NCI-H524 (cell line): ENCODE measurements around the gene CDK10.
"Not testable (repeated sequence)": the region's sequence is repeated elsewhere in the genome, so short reads cannot be mapped to it uniquely, and the experiment has no call there.

Experiments used
- DNase-seq, 2 experiments: peaks; one replicate each; lab custom pipeline; 2025; lab: John Stamatoyannopoulos, UW

CDK10 gene

GRCh38 chr16:89686520-89687091, at the start of gene CDK10:
TSS of gene CDK10 (plus strand) at chr16:89686689. CDS start at chr16:89686711, 22 bp downstream.
- peak; percentile 89 to 95 for DNase-seq

GRCh38 chr16:89637379-89637778, 49.1 kb upstream of the CDK10 start:
- no peak for DNase-seq

GRCh38 chr16:89638455-89638854, 48.0 kb upstream of the CDK10 start:
- DNase-seq = no peak

- DNase-seq = no peak
Measured at GRCh38 chr16:89639385-89639784, 47.1 kb upstream of the CDK10 start.

GRCh38 chr16:89641458-89642119, 44.9 kb upstream of the CDK10 start:
- no peak for DNase-seq

- DNase-seq = no peak
Measured at GRCh38 chr16:89642574-89642973, 43.9 kb upstream of the CDK10 start.

GRCh38 chr16:89643769-89644300, 42.7 kb upstream of the CDK10 start:
- no peak for DNase-seq

GRCh38 chr16:89645122-89645521, 41.4 kb upstream of the CDK10 start:
- no peak for DNase-seq

GRCh38 chr16:89646270-89646669, 40.2 kb upstream of the CDK10 start:
- DNase-seq = no peak

- no peak for DNase-seq
Measured at GRCh38 chr16:89646906-89647305, 39.6 kb upstream of the CDK10 start.

GRCh38 chr16:89651584-89651983, 34.9 kb upstream of the CDK10 start:
- DNase-seq = no peak

GRCh38 chr16:89653656-89654295, 32.7 kb upstream of the CDK10 start:
- DNase-seq = no peak

GRCh38 chr16:89655062-89655643, 31.3 kb upstream of the CDK10 start:
- no peak for DNase-seq

GRCh38 chr16:89656435-89657121, 29.9 kb upstream of the CDK10 start:
- no peak for DNase-seq

- DNase-seq = peak; percentile 76 to 91
Measured at GRCh38 chr16:89657442-89658220, 28.9 kb upstream of the CDK10 start, which contains the start of the genes CHMP1A and SPATA33. TSS of gene CHMP1A (minus strand) at chr16:89657708. CDS start at chr16:89657588, 120 bp downstream. TSS of gene SPATA33 (plus strand) at chr16:89657836. CDS start at chr16:89657912, 76 bp downstream.

- no peak for DNase-seq
Measured at GRCh38 chr16:89658221-89658879, 28.1 kb upstream of the CDK10 start.

GRCh38 chr16:89660146-89660545, 26.3 kb upstream of the CDK10 start:
- no peak for DNase-seq

GRCh38 chr16:89661215-89661614, 25.3 kb upstream of the CDK10 start:
- no peak for DNase-seq

GRCh38 chr16:89664238-89664637, 22.3 kb upstream of the CDK10 start:
- DNase-seq = not testable (repeated sequence)

- peak in 1 of 2 experiments; percentile 33 for DNase-seq
Measured at GRCh38 chr16:89667000-89667399, 19.5 kb upstream of the CDK10 start.

GRCh38 chr16:89667633-89668032, 18.9 kb upstream of the CDK10 start:
- DNase-seq = no peak
